ENCODE data around the gene TFR2.

The TFR2 gene

GRCh38 chr7:100575746-100576383 lies 65.5 kb downstream of the TFR2 start:
- Histone ChIP-seq H3F3A (ENCODE audit: insufficient read depth, low read length) (no peaks in the 10 kb centered on the region), H3K27ac (ENCODE audit: low read depth, low read length, poor library complexity, severe bottlenecking) (no peak overlapping the region), H3K27me3 (ENCODE audit: insufficient read depth, low read length) (no peaks in the 10 kb centered on the region), H3K9me3 (ENCODE audit: low read length) (no peaks in the 10 kb centered on the region), H3K79me2 (ENCODE audit: insufficient read depth, low read length) (no peaks in the 10 kb centered on the region), H4K20me1 (ENCODE audit: insufficient read depth, low read length) (no peaks in the 10 kb centered on the region), H3K4me1 (ENCODE audit: insufficient read depth, low read length, severe bottlenecking) (peaks cover 11% of the 10 kb centered on the region), H2AFZ (ENCODE audit: low read length) (no peak overlapping the region), H3K9me2 (ENCODE audit: low read depth, low read length) (no peaks in the 10 kb centered on the region), H3K4me2 (ENCODE audit: low read length) (no peak overlapping the region), H3K9ac (ENCODE audit: low read length) (no peak overlapping the region), H3K36me3 (ENCODE audit: insufficient read depth, low read length) (peaks cover 72% of the 10 kb centered on the region), H3K4me3 (ENCODE audit: low read depth, low read length, poor library complexity, severe bottlenecking) (no peak overlapping the region)
- TF ChIP-seq CTCF (IDR thresholded peaks at IDR 0.05; ENCODE audit: low read length) (no peak), EZH2 (IDR thresholded peaks at IDR 0.05; ENCODE audit: borderline replicate concordance, low read length) (no peak)

- no peak overlapping the region for H2AFZ ChIP-seq (ENCODE audit: low read length)
- no peaks in the 10 kb centered on the region for H3K79me2 ChIP-seq (ENCODE audit: insufficient read depth, low read length)
- no peak overlapping the region for H3K4me3 ChIP-seq (ENCODE audit: low read depth, low read length, poor library complexity, severe bottlenecking)
- no peak overlapping the region for H3K27ac ChIP-seq (ENCODE audit: low read depth, low read length, poor library complexity, severe bottlenecking)
- H3K36me3 ChIP-seq (ENCODE audit: insufficient read depth, low read length): peaks cover 66% of the 10 kb centered on the region
- H3K9me2 ChIP-seq (ENCODE audit: low read depth, low read length): no peaks in the 10 kb centered on the region
- no peaks in the 10 kb centered on the region for H3K9me3 ChIP-seq (ENCODE audit: low read length)
- H3K9ac ChIP-seq (ENCODE audit: low read length): no peak overlapping the region
- H3F3A ChIP-seq (ENCODE audit: insufficient read depth, low read length): no peaks in the 10 kb centered on the region
- H4K20me1 ChIP-seq (ENCODE audit: insufficient read depth, low read length): no peaks in the 10 kb centered on the region
- TF ChIP-seq CTCF (IDR thresholded peaks at IDR 0.05; ENCODE audit: low read length) (no peak), EZH2 (IDR thresholded peaks at IDR 0.05; ENCODE audit: borderline replicate concordance, low read length) (no peak)
- H3K4me1 ChIP-seq (ENCODE audit: insufficient read depth, low read length, severe bottlenecking): peaks cover 17% of the 10 kb centered on the region
- no peak overlapping the region for H3K4me2 ChIP-seq (ENCODE audit: low read length)
- no peaks in the 10 kb centered on the region for H3K27me3 ChIP-seq (ENCODE audit: insufficient read depth, low read length)
Measured at GRCh38 chr7:100575206-100575631, 66.1 kb downstream of the TFR2 start.

GRCh38 chr7:100574362-100575205 lies 66.8 kb downstream of the TFR2 start:
- H4K20me1 ChIP-seq (ENCODE audit: insufficient read depth, low read length): no peaks in the 10 kb centered on the region
- H3K9me3 ChIP-seq (ENCODE audit: low read length): no peaks in the 10 kb centered on the region
- no peaks in the 10 kb centered on the region for H3K79me2 ChIP-seq (ENCODE audit: insufficient read depth, low read length)
- no peaks in the 10 kb centered on the region for H3K27me3 ChIP-seq (ENCODE audit: insufficient read depth, low read length)
- H3K4me1 ChIP-seq (ENCODE audit: insufficient read depth, low read length, severe bottlenecking): peaks cover 24% of the 10 kb centered on the region
- H3K9ac ChIP-seq (ENCODE audit: low read length): no peak overlapping the region
- H3K4me3 ChIP-seq (ENCODE audit: low read depth, low read length, poor library complexity, severe bottlenecking): no peak overlapping the region
- TF ChIP-seq CTCF (IDR thresholded peaks at IDR 0.05; ENCODE audit: low read length): no peak
- no peak for TF ChIP-seq EZH2 (IDR thresholded peaks at IDR 0.05; ENCODE audit: borderline replicate concordance, low read length)
- H3K4me2 ChIP-seq (ENCODE audit: low read length): no peak overlapping the region
- H3F3A ChIP-seq (ENCODE audit: insufficient read depth, low read length): no peaks in the 10 kb centered on the region
- H3K9me2 ChIP-seq (ENCODE audit: low read depth, low read length): no peaks in the 10 kb centered on the region
- peaks cover 60% of the 10 kb centered on the region for H3K36me3 ChIP-seq (ENCODE audit: insufficient read depth, low read length)
- no peak overlapping the region for H2AFZ ChIP-seq (ENCODE audit: low read length)
- no peak overlapping the region for H3K27ac ChIP-seq (ENCODE audit: low read depth, low read length, poor library complexity, severe bottlenecking)

Measured in OCI-LY1 (cell line).